HG03432 (cell line): ENCODE results near the gene ETS2.
A peak's percentile ranks its signal among the peaks of the same experiment; 100 is the strongest.
"Not testable (repeated sequence)": the region's sequence is repeated elsewhere in the genome, so short reads cannot be mapped to it uniquely, and the experiment has no call there.

Experiments used
- ATAC-seq: cut with Tn5 transposase; IDR thresholded peaks from one replicate; pipeline ENCODE4 v1.9.1; 2021; ENCODE audit warnings: mild to moderate bottlenecking, moderate library complexity; ENCODE audit not compliant: unreplicated experiment

Gene ETS2

DNA sequence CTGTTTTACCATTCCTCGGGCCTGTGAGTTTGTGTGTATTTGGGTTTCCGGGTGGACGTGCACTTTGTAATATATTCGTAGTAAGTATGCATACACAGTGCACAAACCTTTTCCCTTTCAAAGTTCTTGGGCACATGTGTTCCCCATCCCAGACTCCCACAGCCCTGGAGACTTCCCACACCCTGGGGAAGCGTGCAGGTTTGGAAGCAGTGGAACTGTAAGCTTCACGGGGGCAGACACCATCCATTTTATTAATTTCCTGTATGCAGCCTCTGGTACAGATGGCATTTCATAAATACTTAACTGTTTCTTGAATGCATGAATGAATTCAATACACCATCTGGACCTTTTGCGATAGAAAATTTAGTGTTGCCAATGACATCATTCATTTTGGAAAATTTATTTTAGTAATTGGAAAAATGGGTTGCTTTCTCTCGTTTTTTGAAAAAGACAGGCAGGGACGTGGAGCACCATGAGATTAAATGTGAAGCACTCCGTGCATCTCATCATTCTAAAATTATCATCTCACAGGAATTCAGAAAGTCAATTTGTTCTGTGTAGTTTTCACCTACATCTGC lies 10.8 kb downstream of the ETS2 start:
- no peak for ATAC-seq

- ATAC-seq = no peak
Measured at GRCh38 chr21:38817371-38818324, 11.9 kb downstream of the ETS2 start.

DNA sequence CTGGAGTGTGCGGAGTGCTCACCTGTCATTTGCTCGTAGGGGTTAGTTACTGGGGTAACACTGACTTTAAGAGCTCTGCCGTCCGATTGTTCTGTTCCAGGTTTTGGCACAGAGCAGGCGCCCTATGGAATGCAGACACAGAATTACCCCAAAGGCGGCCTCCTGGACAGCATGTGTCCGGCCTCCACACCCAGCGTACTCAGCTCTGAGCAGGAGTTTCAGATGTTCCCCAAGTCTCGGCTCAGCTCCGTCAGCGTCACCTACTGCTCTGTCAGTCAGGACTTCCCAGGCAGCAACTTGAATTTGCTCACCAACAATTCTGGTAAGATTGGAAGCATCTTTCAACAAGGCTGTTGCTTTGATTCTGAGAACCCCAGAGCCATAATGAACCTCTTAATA lies 12.6 kb downstream of the ETS2 start:
- no peak for ATAC-seq

- ATAC-seq = no peak
Measured at GRCh38 chr21:38819051-38819718, 13.5 kb downstream of the ETS2 start.

DNA sequence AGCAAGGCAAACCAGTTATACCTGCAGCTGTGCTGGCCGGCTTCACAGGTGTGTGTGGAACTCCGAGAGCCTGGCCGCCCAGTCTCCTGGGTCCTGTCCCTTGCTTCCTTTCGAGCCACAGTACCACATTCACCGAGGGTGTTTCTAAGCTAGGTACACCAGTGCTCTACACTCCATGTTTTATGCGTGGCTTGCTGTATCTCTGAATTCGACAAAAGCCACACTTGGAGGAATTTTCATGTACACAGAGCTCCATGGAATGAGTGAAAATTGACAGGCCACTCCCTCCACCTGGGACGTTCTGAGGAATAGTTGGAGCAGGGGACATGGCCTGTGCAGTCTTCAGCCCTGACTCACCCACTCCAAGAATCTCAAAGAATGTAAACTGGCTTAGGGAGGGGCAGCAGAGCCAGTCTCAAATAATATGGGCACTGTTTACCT lies 14.0 kb downstream of the ETS2 start:
- no peak for ATAC-seq

DNA sequence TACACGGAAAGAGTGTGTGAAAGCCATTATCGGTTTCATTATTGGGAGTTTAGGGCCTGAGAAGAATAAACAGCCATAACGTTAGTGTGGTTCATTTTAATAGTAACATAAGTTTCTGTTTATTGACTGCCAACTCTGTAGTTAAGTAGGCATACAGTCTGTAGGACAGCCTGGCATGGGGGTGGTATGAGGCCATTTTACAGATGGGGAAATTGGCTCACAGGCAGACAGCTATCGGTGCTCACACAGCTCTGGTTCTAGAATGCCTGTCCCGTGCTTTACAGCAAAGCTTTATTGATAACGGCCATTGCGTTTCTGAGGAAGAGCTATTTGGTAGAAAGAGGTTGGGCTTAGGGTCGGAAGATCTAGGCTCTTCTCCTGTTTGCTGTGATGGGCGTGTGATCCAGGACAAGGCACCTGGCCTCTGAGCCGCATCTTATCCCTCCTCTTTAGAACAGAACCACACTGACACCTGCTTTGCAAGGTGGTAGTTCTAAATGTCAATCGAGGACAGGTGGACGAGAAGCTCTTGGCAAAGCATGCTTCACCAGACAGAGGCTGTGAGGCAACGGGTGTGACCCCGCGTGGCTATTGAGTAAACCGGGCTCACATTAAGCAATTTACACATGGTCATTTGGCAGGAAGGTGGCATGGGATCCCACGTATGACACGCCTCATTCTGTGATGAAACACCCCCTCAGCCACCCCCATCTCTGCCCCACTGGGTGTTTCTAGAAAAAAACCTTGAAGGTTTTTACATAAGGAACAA lies 14.9 kb downstream of the ETS2 start:
- no peak for ATAC-seq

DNA sequence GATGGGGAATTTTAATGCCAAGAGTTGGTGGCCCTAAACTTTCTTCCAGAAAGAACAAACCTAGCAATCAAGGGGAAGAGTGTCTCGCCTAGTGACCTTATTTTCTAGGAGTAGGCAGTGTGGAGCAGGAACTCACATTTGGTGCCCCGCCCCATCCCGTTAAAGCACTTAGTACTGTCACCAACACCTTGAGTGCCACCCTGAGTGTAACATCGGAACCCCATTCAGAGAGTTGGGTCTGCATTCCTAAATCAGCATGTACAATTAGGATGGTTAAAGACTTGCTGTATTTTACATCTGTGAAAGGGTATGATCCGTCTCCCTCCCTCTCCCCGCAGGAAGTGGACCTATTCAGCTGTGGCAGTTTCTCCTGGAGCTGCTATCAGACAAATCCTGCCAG lies 15.5 kb downstream of the ETS2 start:
- no peak for ATAC-seq

GRCh38 chr21:38821959-38822682 lies 16.4 kb downstream of the ETS2 start:
- ATAC-seq = no peak

- no peak for ATAC-seq
Measured at GRCh38 chr21:38822778-38823238, 17.1 kb downstream of the ETS2 start.

GRCh38 chr21:38823737-38824123 lies 18.0 kb downstream of the ETS2 start:
- no peak for ATAC-seq

- ATAC-seq = no peak
Measured at GRCh38 chr21:38824124-38824822, 18.5 kb downstream of the ETS2 start.

DNA sequence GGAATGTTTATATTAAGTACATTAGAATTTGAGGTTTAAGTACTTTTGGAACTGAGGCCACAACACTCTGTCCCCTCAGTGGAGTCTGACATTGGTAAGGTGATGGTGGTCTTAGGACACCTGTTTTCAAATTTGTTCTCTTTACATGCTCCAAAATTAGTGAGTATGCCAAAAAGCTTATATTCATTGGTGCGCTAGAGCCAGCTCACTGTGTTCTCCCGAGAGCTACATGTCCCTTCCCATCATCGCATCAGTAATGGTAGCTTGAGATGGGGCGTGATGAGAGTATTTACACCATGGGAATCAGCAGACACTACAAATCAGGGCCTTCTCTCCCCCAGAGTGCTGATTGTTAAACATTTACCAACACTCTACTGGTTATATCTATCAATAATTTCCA lies 19.5 kb downstream of the ETS2 start:
- ATAC-seq = no peak

- ATAC-seq = no peak
Measured at GRCh38 chr21:38825921-38826320, 20.2 kb downstream of the ETS2 start.

- not testable (repeated sequence) for ATAC-seq
Measured at GRCh38 chr21:38828111-38828510, 22.4 kb downstream of the ETS2 start.

- ATAC-seq = peak; percentile 84
Measured at GRCh38 chr21:38830671-38831525, 25.2 kb downstream of the ETS2 start.

DNA sequence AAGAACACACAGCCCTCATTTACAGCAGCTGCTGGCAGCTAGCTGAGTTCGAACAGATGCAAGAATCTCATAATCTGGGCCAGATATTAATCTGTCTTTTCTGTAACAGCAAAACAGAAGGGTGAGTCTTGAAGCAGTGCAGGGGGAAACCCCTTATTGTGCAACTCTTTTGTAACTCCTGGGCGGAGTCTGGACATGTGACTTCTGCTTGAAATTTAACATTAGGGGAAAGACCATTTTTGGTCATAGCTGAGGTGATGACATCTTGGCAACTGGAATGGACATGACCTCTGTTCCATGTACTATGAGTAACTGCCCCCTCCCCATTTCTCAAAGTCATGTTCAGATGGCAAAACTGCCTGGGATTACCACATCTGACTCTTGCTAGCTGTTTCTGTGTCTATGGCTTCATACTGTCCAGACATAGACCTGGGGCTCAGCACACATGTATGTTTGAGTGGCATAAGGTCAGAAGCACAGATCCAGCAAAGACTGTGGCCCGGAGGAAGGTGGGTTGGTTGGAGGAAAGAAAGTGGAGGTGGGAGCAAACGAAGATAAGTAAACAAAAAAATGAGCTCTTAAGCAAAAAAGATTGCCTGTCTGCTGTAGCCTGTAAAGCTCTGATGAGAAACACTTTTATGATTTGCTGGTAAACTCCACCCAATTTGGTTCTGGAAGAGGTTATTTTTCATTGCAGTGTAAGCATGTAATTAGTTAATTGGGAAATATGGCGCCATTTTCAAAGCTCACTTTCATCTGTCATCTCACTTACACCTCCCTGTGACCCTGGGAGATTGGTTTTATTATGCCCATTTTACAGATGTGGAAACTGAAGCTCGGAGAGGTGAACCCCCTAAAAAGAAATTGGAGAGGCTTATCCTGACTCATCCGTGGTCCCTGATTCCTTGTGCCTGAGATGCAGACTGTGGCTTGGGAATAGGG lies 26.1 kb downstream of the ETS2 start:
- ATAC-seq = peak; percentile 94

DNA sequence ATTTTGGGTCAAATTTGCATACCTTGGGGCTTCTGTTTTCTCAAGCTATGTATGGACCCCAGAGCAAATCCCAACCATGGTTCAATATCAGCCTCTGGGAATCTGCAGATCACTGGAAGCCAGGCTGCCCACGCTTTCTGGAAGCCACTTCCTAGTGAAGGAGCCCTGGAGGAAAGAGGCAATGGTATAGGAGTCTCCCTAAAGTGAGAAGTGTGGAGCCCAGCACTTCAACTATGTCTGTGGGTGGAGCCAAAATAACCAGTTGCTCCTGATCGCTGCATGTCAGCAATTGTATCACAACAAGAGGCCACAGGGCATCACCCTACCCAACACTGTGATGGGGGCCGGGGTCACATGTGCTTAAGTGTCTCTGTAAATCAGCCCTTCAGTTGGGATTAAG lies 26.9 kb downstream of the ETS2 start:
- ATAC-seq = no peak

- ATAC-seq = no peak
Measured at GRCh38 chr21:38833117-38833516, 27.4 kb downstream of the ETS2 start.
